DND-41 (cell line): ENCODE data around the gene RBM26.
"Not testable (repeated sequence)": the region's sequence is repeated elsewhere in the genome, so short reads cannot be mapped to it uniquely, and the experiment has no call there.

Experiments
- ATAC-seq: fragments of 200-7000 bp; cut with Tn5 transposase; 3 replicates; pipeline ENCODE4 v1.9.1; 2021; ENCODE audit warnings: low read depth; ENCODE audit not compliant: insufficient read depth
- DNase-seq: peaks from one replicate; pipeline ENCODE4 v3.0.0-alpha.2; 2020
- H2AFZ ChIP-seq: 2 replicates; pipeline ENCODE4 v1.6.0; 2012; ENCODE audit warnings: low read depth, low read length
- H3K27ac ChIP-seq: 2 replicates; pipeline ENCODE4 v1.5.1; 2012; ENCODE audit warnings: low read length, inconsistent platforms
- H3K27me3 ChIP-seq: fragments of 200-600 bp; sonication (generic); 2 replicates; pipeline ENCODE4 v1.6.0; 2012; ENCODE audit warnings: low read length, mild to moderate bottlenecking, inconsistent platforms; ENCODE audit not compliant: insufficient read depth, poor library complexity
- H3K36me3 ChIP-seq: 2 replicates; pipeline ENCODE4 v1.5.1; 2012; ENCODE audit warnings: low read length, inconsistent platforms; ENCODE audit not compliant: insufficient read depth
- H3K4me1 ChIP-seq: 2 replicates; pipeline ENCODE4 v1.5.1; 2012; ENCODE audit warnings: mild to moderate bottlenecking, low read length; ENCODE audit not compliant: insufficient read depth
- H3K4me2 ChIP-seq: 2 replicates; pipeline ENCODE4 v1.6.0; 2012; ENCODE audit warnings: mild to moderate bottlenecking, moderate library complexity, low read length, inconsistent platforms; ENCODE audit not compliant: insufficient read depth
- H3K4me3 ChIP-seq, 2 experiments: fragments of 200-600 bp in 1 of 2; shearing (Covaris generic) in 1 of 2; 2 replicates each; pipeline ENCODE4 v1.5.1; 2012 to 2016; ENCODE audit warnings: inconsistent platforms in 2 of 2, low read length in 2 of 2, mild to moderate bottlenecking in 2 of 2, low read depth in 1 of 2, moderate library complexity in 1 of 2
- H3K79me2 ChIP-seq: 2 replicates; pipeline ENCODE4 v1.6.0; 2012; ENCODE audit warnings: low read length, inconsistent platforms; ENCODE audit not compliant: insufficient read depth
- H3K9ac ChIP-seq: 2 replicates; pipeline ENCODE4 v1.6.0; 2012; ENCODE audit warnings: low read depth, mild to moderate bottlenecking, inconsistent platforms, low read length, moderate library complexity
- H3K9me3 ChIP-seq: 2 replicates; pipeline ENCODE4 v1.5.1; 2012; ENCODE audit warnings: low read length, moderate library complexity, mild to moderate bottlenecking, inconsistent platforms; ENCODE audit not compliant: insufficient read depth, severe bottlenecking
- H4K20me1 ChIP-seq: 2 replicates; pipeline ENCODE4 v1.6.0; 2012; ENCODE audit warnings: low read length; ENCODE audit not compliant: insufficient read depth
- CTCF ChIP-seq: IDR thresholded peaks from 2 replicates; pipeline ENCODE4 v1.5.1; 2012; ENCODE audit warnings: borderline replicate concordance, low read length, moderate library complexity, mild to moderate bottlenecking; ENCODE audit not compliant: poor library complexity, severe bottlenecking; ENCODE audit errors: extremely low read depth
- EZH2 ChIP-seq: IDR thresholded peaks from 3 replicates; pipeline ENCODE4 v1.6.1; 2012; ENCODE audit warnings: borderline replicate concordance, low read depth, mild to moderate bottlenecking, moderate library complexity, low read length, inconsistent platforms; ENCODE audit not compliant: severe bottlenecking

The RBM26 gene

GRCh38 chr13:79352107-79352506 lies 53.9 kb downstream of the RBM26 start:
- Histone ChIP-seq H3K27ac (no peak overlapping the region), H3K9ac (no peak overlapping the region), H4K20me1 (no peaks in the 10 kb centered on the region), H3K27me3 (no peaks in the 10 kb centered on the region), H3K4me3 (no peak overlapping the region), H3K9me3 (no peaks in the 10 kb centered on the region), H2AFZ (no peak overlapping the region), H3K4me1 (no peaks in the 10 kb centered on the region), H3K36me3 (peaks cover 85% of the 10 kb centered on the region), H3K79me2 (peaks cover 3% of the 10 kb centered on the region; the same call in 1 of the 2 replicates), H3K4me2 (no peak overlapping the region)
- TF ChIP-seq EZH2 = no peak
- DNase-seq (no peak), ATAC-seq (no peak)

GRCh38 chr13:79349608-79350007 lies 56.4 kb downstream of the RBM26 start:
- not testable (repeated sequence) for H2AFZ ChIP-seq, DNase-seq, ATAC-seq, H3K9me3 ChIP-seq, H3K4me2 ChIP-seq, H3K9ac ChIP-seq, H3K27me3 ChIP-seq, H3K4me3 ChIP-seq, H4K20me1 ChIP-seq, H3K4me1 ChIP-seq, H3K27ac ChIP-seq, H3K79me2 ChIP-seq
- peaks cover 85% of the 10 kb centered on the region for H3K36me3 ChIP-seq

- no peak overlapping the region for H3K27ac ChIP-seq
- H3K9ac ChIP-seq = no peak overlapping the region
- TF ChIP-seq EZH2 (no peak), CTCF (no peak)
- H3K4me3 ChIP-seq = no peak overlapping the region
- H3K4me2 ChIP-seq = no peak overlapping the region
- H3K9me3 ChIP-seq = no peaks in the 10 kb centered on the region
- H3K4me1 ChIP-seq = no peaks in the 10 kb centered on the region
- H3K36me3 ChIP-seq = peaks cover 85% of the 10 kb centered on the region
- ATAC-seq = no peak
- no peaks in the 10 kb centered on the region for H3K27me3 ChIP-seq
- H2AFZ ChIP-seq = no peak overlapping the region
- no peak for DNase-seq
- H4K20me1 ChIP-seq = no peaks in the 10 kb centered on the region; the same call in 1 of the 2 replicates
- H3K79me2 ChIP-seq = peaks cover 6% of the 10 kb centered on the region; the same call in 1 of the 2 replicates
Measured at GRCh38 chr13:79349011-79349410, 57.0 kb downstream of the RBM26 start.

- H3K4me1 ChIP-seq = no peaks in the 10 kb centered on the region
- TF ChIP-seq EZH2 (no peak), CTCF (no peak)
- H3K27me3 ChIP-seq = no peaks in the 10 kb centered on the region
- H3K4me3 ChIP-seq = no peak overlapping the region
- no peaks in the 10 kb centered on the region; the same call in 1 of the 2 replicates for H4K20me1 ChIP-seq
- H3K9ac ChIP-seq = no peak overlapping the region
- H3K4me2 ChIP-seq = no peak overlapping the region
- DNase-seq (no peak), ATAC-seq (no peak)
- H2AFZ ChIP-seq = no peak overlapping the region
- no peak overlapping the region for H3K27ac ChIP-seq
- peaks cover 6% of the 10 kb centered on the region; the same call in 1 of the 2 replicates for H3K79me2 ChIP-seq
- peaks cover 84% of the 10 kb centered on the region for H3K36me3 ChIP-seq
- H3K9me3 ChIP-seq = no peaks in the 10 kb centered on the region
Measured at GRCh38 chr13:79346300-79346914, 59.6 kb downstream of the RBM26 start.
